CD4-positive, alpha-beta T cell (primary cell): ENCODE data around the gene KSR2. TPM values are rescaled to one million over a fixed set of nuclear protein-coding genes. Genes with fewer than 3 reads are reported as not detected.

Experiments
- ATAC-seq: fragments of 200-7000 bp; cut with Tn5 transposase; one replicate; pipeline ENCODE4 v1.10.0; 2022; ENCODE audit warnings: mild to moderate bottlenecking; ENCODE audit not compliant: poor library complexity
- CTCF ChIA-PET: fragments of 350-600 bp; sonication (Branson Sonifier 250); formaldehyde crosslinking; loops from one replicate; lab custom pipeline; 2021; ENCODE audit warnings: antibody characterized with exemption, inconsistent platforms; lab: Charles Lee
- POLR2A ChIA-PET: fragments of 350-600 bp; sonication (Branson Sonifier 250); formaldehyde crosslinking; loops from one replicate; lab custom pipeline; 2021; ENCODE audit warnings: antibody characterized with exemption, inconsistent platforms; lab: Charles Lee
- DNase-seq, 14 experiments: peaks; one replicate each; pipeline ENCODE4 v3.0.0-alpha.2; 2013 to 2020; ENCODE audit warnings: mixed read lengths in 2 of 14
- H3K27ac ChIP-seq, 2 donors: one replicate each; pipeline versions ENCODE4 v1.5.1 to v1.7.0; 2013; ENCODE audit warnings: low read length in 2 of 2, low read depth in 1 of 2, mild to moderate bottlenecking in 1 of 2
- H3K27me3 ChIP-seq, 2 experiments: 1 replicate in 1 of 2; 2 replicates in 1 of 2; pipeline versions ENCODE4 v1.6.1 to v1.7.0; 2013; ENCODE audit warnings: low read length in 2 of 2, control low read depth in 1 of 2, mild to moderate bottlenecking in 1 of 2, moderate library complexity in 1 of 2; ENCODE audit not compliant: insufficient read depth in 2 of 2, control insufficient read depth in 1 of 2
- H3K36me3 ChIP-seq: one replicate; pipeline ENCODE4 v1.6.1; 2013; ENCODE audit warnings: low read length, control low read depth; ENCODE audit not compliant: insufficient read depth
- H3K4me1 ChIP-seq: one replicate; pipeline ENCODE4 v1.6.1; 2013; ENCODE audit warnings: low read length, control low read depth; ENCODE audit not compliant: insufficient read depth
- H3K4me3 ChIP-seq: one replicate; pipeline ENCODE4 v1.5.1; 2013; ENCODE audit warnings: mild to moderate bottlenecking, low read length, moderate library complexity
- H3K9me3 ChIP-seq, 2 experiments: 1 replicate in 1 of 2; 2 replicates in 1 of 2; pipeline versions ENCODE4 v1.6.1 to v1.7.0; 2013; ENCODE audit warnings: low read length in 2 of 2, mild to moderate bottlenecking in 2 of 2, control low read depth in 1 of 2, moderate library complexity in 1 of 2; ENCODE audit not compliant: control insufficient read depth in 1 of 2, insufficient read depth in 1 of 2
- H3K27ac Mint-ChIP-seq: one replicate; pipeline ENCODE4 v1.8.0; 2020; ENCODE audit warnings: mixed read lengths
- H3K27me3 Mint-ChIP-seq: one replicate; pipeline ENCODE4 v1.8.0; 2021; ENCODE audit warnings: mixed read lengths
- H3K36me3 Mint-ChIP-seq: one replicate; pipeline ENCODE4 v1.8.0; 2021; ENCODE audit warnings: low read depth, mixed read lengths
- H3K4me1 Mint-ChIP-seq: one replicate; pipeline ENCODE4 v1.8.0; 2021; ENCODE audit warnings: low read depth, mixed read lengths
- H3K4me3 Mint-ChIP-seq: one replicate; pipeline ENCODE4 v1.8.0; 2020; ENCODE audit warnings: mild to moderate bottlenecking, mixed read lengths
- H3K9me3 Mint-ChIP-seq: one replicate; pipeline ENCODE4 v1.8.0; 2020; ENCODE audit warnings: mixed read lengths
- CTCF ChIP-seq: fragments of 200-600 bp; IDR thresholded peaks from one replicate; pipeline ENCODE4 v1.8.0; 2022; ENCODE audit warnings: antibody characterized with exemption, mild to moderate bottlenecking
- intact Hi-C, 2 experiments: fragments of 100-400 bp; cut with DNase I in 1 of 2; cut with micrococcal nuclease in 1 of 2; formaldehyde crosslinking; loops; one replicate each; pipeline versions ENCODE4 v1.15.1 to v1.9.0; 2023 to 2025; cut with DNase I, micrococcal nuclease
- total RNA-seq, 174 experiments: library from RNA in 2 of 174; stranded (reverse) in 2 of 174; gene quantifications; one replicate each; pipeline ENCODE4 v1.2.3 and lab custom pipeline; 2021 to 2026

The KSR2 gene
- total RNA-seq, 2 experiments from 2014 or later = 0.05 to 0.17 TPM

- Mint-ChIP-seq H3K27me3 (no peaks in the 10 kb centered on the region), H3K9me3 (peaks cover 7% of the 10 kb centered on the region), H3K27ac (no peak overlapping the region), H3K4me3 (no peak overlapping the region), H3K36me3 (no peaks in the 10 kb centered on the region), H3K4me1 (no peaks in the 10 kb centered on the region)
- no peaks in the 10 kb centered on the region for H3K36me3 ChIP-seq
- intact Hi-C loops = no loop called here
- ChIA-PET POLR2A (no interaction called here), CTCF (no interaction called here)
- DNase-seq (no peak), ATAC-seq (no peak)
- no peaks in the 10 kb centered on the region for H3K4me1 ChIP-seq
- H3K4me3 ChIP-seq = no peak overlapping the region
- H3K9me3 ChIP-seq = peaks cover 0 to 16% of the 10 kb centered on the region in 2 experiments
- no peak for TF ChIP-seq CTCF
- H3K27me3 ChIP-seq = no peaks in the 10 kb centered on the region
- H3K27ac ChIP-seq = no peak overlapping the region
Observed at GRCh38 chr12:117486840-117487659, 481.7 kb downstream of the KSR2 start.

GRCh38 chr12:117485984-117486839 lies 482.6 kb downstream of the KSR2 start:
- Mint-ChIP-seq H3K4me3 (no peak overlapping the region), H3K27me3 (no peaks in the 10 kb centered on the region), H3K4me1 (no peaks in the 10 kb centered on the region), H3K27ac (no peak overlapping the region), H3K36me3 (no peaks in the 10 kb centered on the region), H3K9me3 (peaks cover 5% of the 10 kb centered on the region)
- Histone ChIP-seq H3K27ac (no peak overlapping the region), H3K4me1 (no peaks in the 10 kb centered on the region), H3K36me3 (no peaks in the 10 kb centered on the region), H3K4me3 (no peak overlapping the region), H3K27me3 (no peaks in the 10 kb centered on the region), H3K9me3 (peaks cover 0 to 22% of the 10 kb centered on the region in 2 experiments)
- POLR2A ChIA-PET = no interaction called here
- no peak for TF ChIP-seq CTCF
- ATAC-seq (no peak), DNase-seq (no peak)
- intact Hi-C loops = no loop called here
- CTCF ChIA-PET = no interaction called here

GRCh38 chr12:117484901-117485300 lies 483.9 kb downstream of the KSR2 start:
- Histone ChIP-seq H3K9me3 (peaks cover 0 to 28% of the 10 kb centered on the region in 2 experiments), H3K4me1 (no peaks in the 10 kb centered on the region), H3K36me3 (no peaks in the 10 kb centered on the region), H3K27me3 (peaks cover 0 to 3% of the 10 kb centered on the region in 2 experiments), H3K4me3 (no peak overlapping the region), H3K27ac (no peak overlapping the region)
- no peak overlapping the region for H3K27ac Mint-ChIP-seq
- H3K9me3 Mint-ChIP-seq = peaks cover 5% of the 10 kb centered on the region
- no peaks in the 10 kb centered on the region for H3K4me1 Mint-ChIP-seq
- H3K27me3 Mint-ChIP-seq = peaks cover 5% of the 10 kb centered on the region
- H3K36me3 Mint-ChIP-seq = no peaks in the 10 kb centered on the region
- ChIA-PET POLR2A (no interaction called here), CTCF (no interaction called here)
- H3K4me3 Mint-ChIP-seq = no peak overlapping the region
- no peak for TF ChIP-seq CTCF
- DNase-seq = no peak
- ATAC-seq = no peak
- intact Hi-C loops = no loop called here
